Breast epithelium (tissue), 4 donors: Measurements from ENCODE around the gene FLCN. TPM values are rescaled to one million over a fixed set of nuclear protein-coding genes. Genes with fewer than 3 reads are reported as not detected.

Experiments used
- DNase-seq, 2 donors: peaks; one replicate each; pipeline ENCODE4 v3.0.0-alpha.2; 2019; ENCODE audit warnings: low spot score in 2 of 2
- H3K27ac ChIP-seq, 2 donors: fragments of 200-600 bp; sonication (generic) in 1 of 2; one replicate each; pipeline ENCODE4 v1.5.1; 2016 to 2019; ENCODE audit warnings: mild to moderate bottlenecking in 1 of 2
- H3K27me3 ChIP-seq, 2 donors: fragments of 200-600 bp; sonication (generic) in 1 of 2; one replicate each; pipeline versions ENCODE4 v1.5.1 to v1.6.0; 2017 to 2019; ENCODE audit warnings: control low read depth in 1 of 2, mild to moderate bottlenecking in 1 of 2
- H3K36me3 ChIP-seq: fragments of 200-600 bp; one replicate; pipeline ENCODE4 v1.5.1; 2019
- H3K4me1 ChIP-seq, 2 donors: fragments of 200-600 bp; sonication (generic); one replicate each; pipeline ENCODE4 v1.5.1; 2016 to 2019; ENCODE audit warnings: control low read depth in 1 of 2
- H3K4me3 ChIP-seq, 3 donors: fragments of 200-600 bp; sonication (generic); 1 replicate in 2 of 3; 2 replicates in 1 of 3; pipeline ENCODE4 v1.5.1; 2016 to 2019; ENCODE audit warnings: mild to moderate bottlenecking in 3 of 3, moderate library complexity in 2 of 3
- H3K9me3 ChIP-seq, 2 donors: fragments of 200-600 bp; sonication (generic) in 1 of 2; one replicate each; pipeline ENCODE4 v1.5.1; 2016 to 2019; ENCODE audit warnings: control low read depth in 1 of 2
- POLR2A ChIP-seq: fragments of 450-650 bp; IDR thresholded peaks from one replicate; pipeline ENCODE4 v1.6.1; 2016; ENCODE audit warnings: antibody characterized with exemption, mild to moderate bottlenecking, moderate library complexity
- POLR2AphosphoS5 ChIP-seq, 3 donors: sonication (generic); formaldehyde crosslinking; IDR thresholded peaks; one replicate each; pipeline ENCODE4 v1.6.1; 2017; ENCODE audit warnings: antibody characterized with exemption in 3 of 3
- intact Hi-C: fragments of 100-400 bp; cut with DNase I; formaldehyde crosslinking; loops from one replicate; pipeline ENCODE4 v1.15.1; 2023; ENCODE audit warnings: low total_unique reads
- total RNA-seq, 3 donors: library from RNA; depleted of rRNA; stranded (reverse); fragments of >200 nt; gene quantifications; one replicate each; pipeline ENCODE4 v1.1.0, GENCODE V29; 2016
- TF ChIP-seq, protein P1 (sequence below), 3 donors: fragments of 450-650 bp; IDR thresholded peaks; one replicate each; pipeline ENCODE4 v1.5.1; 2016 to 2017; ENCODE audit warnings: antibody characterized with exemption in 3 of 3, mild to moderate bottlenecking in 3 of 3, moderate library complexity in 3 of 3

The FLCN gene
- total RNA-seq, 3 donors from 2014 or later: 39.7 to 61.1 (median 57.0) TPM

DNA sequence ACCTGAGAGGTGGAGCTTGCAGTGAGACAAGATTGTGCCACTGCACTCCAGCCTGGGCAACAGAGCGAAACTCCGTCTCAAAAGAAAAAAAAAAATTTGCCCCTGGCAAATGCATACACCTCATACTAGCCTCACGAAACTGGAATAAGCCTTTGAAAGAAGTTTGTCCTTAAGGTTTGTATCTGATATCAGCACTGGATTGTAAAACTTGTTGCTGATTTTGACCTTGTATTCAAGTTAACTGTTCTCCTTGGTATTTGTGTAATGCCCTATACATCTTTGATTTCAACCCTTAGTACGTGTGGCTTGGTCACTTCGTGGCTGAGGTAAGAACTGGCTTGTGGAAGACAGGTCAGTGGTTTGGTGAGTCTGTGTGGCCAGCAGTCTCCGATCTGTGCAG, 6.2 kb upstream of the FLCN start:
- H3K4me3 ChIP-seq: no peak overlapping the region
- DNase-seq: no peak
- intact Hi-C loops: no loop called here
- no peak overlapping the region for H3K27ac ChIP-seq
- no peaks in the 10 kb centered on the region for H3K27me3 ChIP-seq
- H3K4me1 ChIP-seq: no peaks in the 10 kb centered on the region
- H3K9me3 ChIP-seq: no peaks in the 10 kb centered on the region
- TF ChIP-seq POLR2AphosphoS5 (IDR thresholded peaks at IDR 0.05): no peak
- TF ChIP-seq, protein P1, sequence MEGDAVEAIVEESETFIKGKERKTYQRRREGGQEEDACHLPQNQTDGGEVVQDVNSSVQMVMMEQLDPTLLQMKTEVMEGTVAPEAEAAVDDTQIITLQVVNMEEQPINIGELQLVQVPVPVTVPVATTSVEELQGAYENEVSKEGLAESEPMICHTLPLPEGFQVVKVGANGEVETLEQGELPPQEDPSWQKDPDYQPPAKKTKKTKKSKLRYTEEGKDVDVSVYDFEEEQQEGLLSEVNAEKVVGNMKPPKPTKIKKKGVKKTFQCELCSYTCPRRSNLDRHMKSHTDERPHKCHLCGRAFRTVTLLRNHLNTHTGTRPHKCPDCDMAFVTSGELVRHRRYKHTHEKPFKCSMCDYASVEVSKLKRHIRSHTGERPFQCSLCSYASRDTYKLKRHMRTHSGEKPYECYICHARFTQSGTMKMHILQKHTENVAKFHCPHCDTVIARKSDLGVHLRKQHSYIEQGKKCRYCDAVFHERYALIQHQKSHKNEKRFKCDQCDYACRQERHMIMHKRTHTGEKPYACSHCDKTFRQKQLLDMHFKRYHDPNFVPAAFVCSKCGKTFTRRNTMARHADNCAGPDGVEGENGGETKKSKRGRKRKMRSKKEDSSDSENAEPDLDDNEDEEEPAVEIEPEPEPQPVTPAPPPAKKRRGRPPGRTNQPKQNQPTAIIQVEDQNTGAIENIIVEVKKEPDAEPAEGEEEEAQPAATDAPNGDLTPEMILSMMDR (IDR thresholded peaks at IDR 0.05): no peak
- no peak for TF ChIP-seq POLR2A
- H3K36me3 ChIP-seq: peaks cover 11% of the 10 kb centered on the region

DNA sequence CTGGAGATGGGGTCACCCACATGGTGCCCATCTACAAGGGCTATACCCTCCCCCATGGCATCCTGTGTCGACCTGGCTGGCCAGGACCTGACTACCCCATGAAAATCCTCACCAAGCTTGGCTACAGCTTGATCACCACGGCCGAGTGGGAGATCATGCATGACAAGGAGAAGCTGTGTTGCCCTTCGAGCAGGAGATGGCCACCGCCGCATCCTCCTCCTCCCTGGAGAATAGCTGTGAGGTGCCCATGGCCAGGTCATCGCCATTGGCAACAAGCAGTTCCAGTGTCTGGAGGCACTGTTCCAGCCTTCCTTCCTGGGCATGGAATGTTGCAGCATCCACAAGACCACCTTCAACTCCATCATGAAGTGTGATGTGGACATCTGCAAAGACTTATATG, 5.3 kb upstream of the FLCN start:
- intact Hi-C loops: no loop called here
- no peaks in the 10 kb centered on the region for H3K27me3 ChIP-seq
- H3K4me3 ChIP-seq: no peak overlapping the region
- no peak for TF ChIP-seq POLR2AphosphoS5 (IDR thresholded peaks at IDR 0.05)
- TF ChIP-seq, protein P1 (IDR thresholded peaks at IDR 0.05): no peak
- TF ChIP-seq POLR2A: no peak
- H3K36me3 ChIP-seq: peaks cover 7% of the 10 kb centered on the region
- no peak for DNase-seq
- no peaks in the 10 kb centered on the region for H3K4me1 ChIP-seq
- H3K27ac ChIP-seq: no peak overlapping the region
- H3K9me3 ChIP-seq: no peaks in the 10 kb centered on the region

DNA sequence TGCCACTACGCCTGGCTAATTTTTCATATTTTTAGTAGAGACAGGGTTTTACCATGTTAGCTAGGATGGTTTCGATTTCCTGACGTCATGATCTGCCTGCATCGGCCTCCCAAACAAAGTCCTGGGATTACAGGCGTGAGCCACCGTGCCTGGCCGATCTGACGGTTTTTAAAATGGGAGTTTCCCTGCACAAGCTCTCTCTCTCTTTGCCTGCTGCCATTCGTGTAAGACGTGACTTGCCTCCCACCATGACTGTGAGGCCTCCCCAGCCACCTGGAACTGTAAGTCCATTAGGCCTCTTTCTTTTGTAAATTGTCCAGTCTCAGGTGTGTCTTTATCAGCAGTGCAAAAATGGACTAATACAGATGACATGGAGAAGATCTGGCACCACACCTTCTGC, 4.7 kb upstream of the FLCN start:
- no peak for TF ChIP-seq POLR2AphosphoS5 (IDR thresholded peaks at IDR 0.05)
- TF ChIP-seq POLR2A: no peak
- TF ChIP-seq, protein P1 (IDR thresholded peaks at IDR 0.05): no peak
- no peaks in the 10 kb centered on the region for H3K9me3 ChIP-seq
- intact Hi-C loops: no loop called here
- H3K4me1 ChIP-seq: no peaks in the 10 kb centered on the region
- no peak overlapping the region for H3K4me3 ChIP-seq
- no peak overlapping the region for H3K27ac ChIP-seq
- DNase-seq: no peak
- H3K36me3 ChIP-seq: peaks cover under 1% of the 10 kb centered on the region
- H3K27me3 ChIP-seq: no peaks in the 10 kb centered on the region

DNA sequence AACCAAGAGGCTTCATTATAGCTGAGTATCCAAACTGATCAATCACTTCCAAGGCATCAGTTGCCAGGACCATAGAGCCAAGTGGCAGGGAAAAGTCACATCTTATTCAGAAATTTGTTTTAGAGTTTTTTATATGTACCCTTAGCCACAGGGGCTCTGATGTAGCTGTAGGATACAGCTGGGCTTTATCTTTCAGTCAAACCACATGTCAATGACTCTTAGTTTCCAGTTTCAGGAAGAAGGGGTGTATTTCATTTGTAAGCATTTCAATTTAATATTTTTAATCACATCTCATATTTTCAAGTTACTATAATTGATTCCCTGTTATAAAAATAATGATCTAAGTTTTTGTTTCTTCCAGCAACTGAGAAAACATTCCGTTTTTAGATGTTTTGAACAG, 2.9 kb upstream of the FLCN start:
- Histone ChIP-seq H3K4me1 (no peaks in the 10 kb centered on the region), H3K27me3 (no peaks in the 10 kb centered on the region), H3K4me3 (no peak overlapping the region), H3K36me3 (no peaks in the 10 kb centered on the region), H3K27ac (no peak overlapping the region), H3K9me3 (no peaks in the 10 kb centered on the region)
- intact Hi-C loops: no loop called here
- no peak for TF ChIP-seq POLR2A
- TF ChIP-seq, protein P1 (IDR thresholded peaks at IDR 0.05): no peak
- TF ChIP-seq POLR2AphosphoS5 (IDR thresholded peaks at IDR 0.05): no peak
- DNase-seq: no peak

DNA sequence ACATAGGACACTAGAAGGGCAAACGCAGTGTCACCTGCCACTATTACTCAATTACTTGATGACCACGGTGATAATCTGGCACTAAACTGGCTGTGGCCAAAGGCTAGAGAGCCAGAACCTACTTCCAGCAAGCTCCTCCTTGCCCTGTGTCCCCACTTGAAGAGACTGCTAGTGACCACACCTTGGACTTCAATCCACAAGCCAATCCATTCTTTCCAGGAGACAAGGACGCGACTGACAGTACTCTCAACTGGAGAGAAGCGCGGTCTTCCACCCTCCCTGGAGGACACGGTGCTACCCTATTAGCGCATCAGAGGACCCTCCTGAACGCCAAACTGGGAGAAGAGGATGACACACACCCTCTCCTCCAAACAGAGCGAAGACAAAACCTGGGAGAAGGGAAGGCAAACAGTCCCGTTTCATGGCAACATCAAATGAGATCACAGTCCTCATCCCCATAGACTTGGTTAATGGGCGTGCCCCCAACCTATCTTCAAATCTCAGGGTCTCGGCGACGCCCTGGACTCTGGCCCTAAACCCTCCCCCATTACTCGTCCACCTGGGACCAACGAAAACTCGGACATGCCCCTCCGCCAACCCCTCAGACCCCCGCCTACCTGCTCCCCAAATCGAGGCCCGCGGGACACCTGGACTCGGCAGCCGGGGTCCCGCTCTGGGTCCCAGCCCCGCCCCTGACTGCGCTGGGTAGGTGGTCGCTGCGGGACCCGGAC, 508 bp downstream of the FLCN start:
- H3K27ac ChIP-seq: peak overlapping the region; percentile 97 to 98
- DNase-seq: peak in 1 of 2 donors; percentile 20
- H3K27me3 ChIP-seq: no peaks in the 10 kb centered on the region
- peak overlapping the region; percentile 94 to 100 (median 99) for H3K4me3 ChIP-seq
- H3K9me3 ChIP-seq: no peaks in the 10 kb centered on the region
- no peaks in the 10 kb centered on the region for H3K4me1 ChIP-seq
- no peaks in the 10 kb centered on the region for H3K36me3 ChIP-seq
- intact Hi-C loops: no loop called here
- TF ChIP-seq POLR2AphosphoS5 (IDR thresholded peaks at IDR 0.05): no peak
- TF ChIP-seq, protein P1 (IDR thresholded peaks at IDR 0.05): no peak
- TF ChIP-seq POLR2A: no peak
